IMR-90 (cell line): Measurements from ENCODE around the gene BCL7A. TPM values are rescaled to one million over a fixed set of nuclear protein-coding genes. Genes with fewer than 3 reads are reported as not detected.

Experiments
- ATAC-seq: fragments of 200-7000 bp; cut with Tn5 transposase; 2 replicates; pipeline ENCODE4 v1.9.1; 2020; ENCODE audit warnings: low read depth, mild to moderate bottlenecking, moderate library complexity
- BruUV-seq: library from RNA; stranded (reverse); fragments of 400-500 nt; replicated peaks from 2 replicates; lab custom pipeline; 2021; lab: Mats Ljungman, UMichigan
- CTCF ChIA-PET: fragments of 300-600 bp; formaldehyde crosslinking; extraction: SDS; loops from one replicate; lab custom pipeline; 2021; ENCODE audit warnings: antibody characterized with exemption; lab: Yijun Ruan, JAX
- POLR2A ChIA-PET: fragments of 300-600 bp; sonication (Branson Sonifier 250); formaldehyde crosslinking; loops from one replicate; lab custom pipeline; 2022; ENCODE audit warnings: antibody characterized with exemption; ENCODE audit not compliant: unreplicated experiment; lab: Charles Lee
- DNase-seq: peaks from one replicate; pipeline ENCODE4 v3.0.0; 2013
- H2AFZ ChIP-seq: replicated peaks from 2 replicates; pipeline ENCODE3; 2013; ENCODE audit warnings: low read length, mild to moderate bottlenecking; ENCODE audit not compliant: poor library complexity
- H2AK5ac ChIP-seq: 2 replicates; pipeline ENCODE4 v1.6.1; 2013; ENCODE audit warnings: low read depth, low read length, inconsistent platforms
- H2AK9ac ChIP-seq: replicated peaks from 2 replicates; pipeline ENCODE3; 2013; ENCODE audit warnings: mild to moderate bottlenecking, low read depth, low read length, moderate library complexity; ENCODE audit not compliant: poor library complexity
- H2BK120ac ChIP-seq: 2 replicates; pipeline ENCODE4 v1.6.1; 2013; ENCODE audit warnings: low read depth, low read length, inconsistent platforms
- H2BK15ac ChIP-seq: 3 replicates; pipeline ENCODE4 v1.6.1; 2013; ENCODE audit warnings: low read depth, low read length, inconsistent platforms
- H2BK20ac ChIP-seq: 2 replicates; pipeline ENCODE4 v1.6.1; 2013; ENCODE audit warnings: low read depth, mild to moderate bottlenecking, inconsistent platforms, low read length, moderate library complexity
- H2BK5ac ChIP-seq: 2 replicates; pipeline ENCODE4 v1.6.1; 2013; ENCODE audit warnings: mild to moderate bottlenecking, low read depth, low read length, inconsistent platforms; ENCODE audit not compliant: poor library complexity, severe bottlenecking
- H3K14ac ChIP-seq: replicated peaks from 2 replicates; pipeline ENCODE4 v1.6.1; 2013; ENCODE audit warnings: low read depth, low read length, inconsistent platforms
- H3K18ac ChIP-seq: 2 replicates; pipeline ENCODE4 v1.6.1; 2013; ENCODE audit warnings: low read depth, low read length, control low read depth
- H3K23ac ChIP-seq: 2 replicates; pipeline ENCODE4 v1.6.1; 2013; ENCODE audit warnings: low read depth, low read length, inconsistent platforms
- H3K27ac ChIP-seq: 2 replicates; pipeline ENCODE4 v1.5.1; 2013; ENCODE audit warnings: mild to moderate bottlenecking, control low read depth, low read length; ENCODE audit not compliant: insufficient read depth
- H3K27me3 ChIP-seq: 2 replicates; pipeline ENCODE4 v1.6.1; 2013; ENCODE audit warnings: low read length; ENCODE audit not compliant: control insufficient read depth, insufficient read depth
- H3K36me3 ChIP-seq: 2 replicates; pipeline ENCODE4 v1.6.1; 2013; ENCODE audit warnings: low read length, mixed read lengths; ENCODE audit not compliant: control insufficient read depth, insufficient read depth
- H3K4ac ChIP-seq: 2 replicates; pipeline ENCODE4 v1.6.1; 2013; ENCODE audit warnings: low read depth, low read length, inconsistent platforms
- H3K4me1 ChIP-seq: 2 replicates; pipeline ENCODE4 v1.6.1; 2013; ENCODE audit warnings: low read length, mixed read lengths; ENCODE audit not compliant: control insufficient read depth, insufficient read depth
- H3K4me2 ChIP-seq: 2 replicates; pipeline ENCODE4 v1.6.1; 2013; ENCODE audit warnings: low read depth, mild to moderate bottlenecking, control low read depth, low read length, moderate library complexity
- H3K4me3 ChIP-seq: 2 replicates; pipeline ENCODE4 v1.5.1; 2013; ENCODE audit warnings: low read depth, mild to moderate bottlenecking, control low read depth, low read length, moderate library complexity; ENCODE audit not compliant: insufficient read depth
- H3K56ac ChIP-seq: 2 replicates; pipeline ENCODE4 v1.6.1; 2013; ENCODE audit warnings: low read length, inconsistent platforms; ENCODE audit not compliant: insufficient read depth; ENCODE audit errors: extremely low read depth
- H3K79me1 ChIP-seq, 2 experiments: 2 replicates each; pipeline ENCODE4 v1.6.1; 2013; ENCODE audit warnings: low read length in 2 of 2, inconsistent platforms in 1 of 2, low read depth in 1 of 2
- H3K9ac ChIP-seq: 2 replicates; pipeline ENCODE4 v1.6.1; 2013; ENCODE audit warnings: low read depth, low read length, control low read depth
- H3K9me1 ChIP-seq: 2 replicates; pipeline ENCODE4 v1.6.1; 2013; ENCODE audit warnings: low read length, inconsistent platforms; ENCODE audit not compliant: insufficient read depth
- H3K9me3 ChIP-seq: 2 replicates; pipeline ENCODE4 v1.6.1; 2013; ENCODE audit warnings: low read length; ENCODE audit not compliant: control insufficient read depth, insufficient read depth
- H4K20me1 ChIP-seq: 2 replicates; pipeline ENCODE4 v1.6.1; 2013; ENCODE audit warnings: low read length, inconsistent platforms; ENCODE audit not compliant: insufficient read depth
- H4K5ac ChIP-seq: 2 replicates; pipeline ENCODE4 v1.6.1; 2013; ENCODE audit warnings: mild to moderate bottlenecking, low read depth, low read length, control low read depth
- H4K8ac ChIP-seq, 2 experiments: 2 replicates each; pipeline ENCODE4 v1.6.1; 2013; ENCODE audit warnings: low read depth in 2 of 2, low read length in 2 of 2, control low read depth in 1 of 2, inconsistent platforms in 1 of 2
- H4K91ac ChIP-seq: 2 replicates; pipeline ENCODE4 v1.6.1; 2013; ENCODE audit warnings: low read depth, low read length, inconsistent platforms; ENCODE audit not compliant: insufficient read depth
- BHLHE40 ChIP-seq: fragments of 150-350 bp; IDR thresholded peaks from 2 replicates; pipeline ENCODE4 v1.6.1; 2016; ENCODE audit warnings: mild to moderate bottlenecking, low read depth, low read length
- CHD1 ChIP-seq: IDR thresholded peaks from 2 replicates; pipeline ENCODE4 v1.6.1; 2012; ENCODE audit warnings: low read depth, low read length, improper control_type of control experiment
- ELK1 ChIP-seq: fragments of 150-350 bp; IDR thresholded peaks from 2 replicates; pipeline ENCODE4 v1.6.1; 2016; ENCODE audit warnings: low read depth, mild to moderate bottlenecking, low read length, moderate library complexity, borderline replicate concordance
- FOS ChIP-seq: fragments of 150-350 bp; IDR thresholded peaks from 2 replicates; pipeline ENCODE4 v1.6.1; 2016; ENCODE audit warnings: low read depth, low read length
- MAZ ChIP-seq: IDR thresholded peaks from 2 replicates; pipeline ENCODE4 v1.6.1; 2012; ENCODE audit warnings: low read depth, mild to moderate bottlenecking, low read length, improper control_type of control experiment, moderate library complexity, borderline replicate concordance
- MXI1 ChIP-seq: IDR thresholded peaks from 2 replicates; pipeline ENCODE4 v1.6.1; 2012; ENCODE audit warnings: low read depth, mild to moderate bottlenecking, low read length, moderate library complexity, borderline replicate concordance
- NFE2L2 ChIP-seq: fragments of 150-350 bp; IDR thresholded peaks from 2 replicates; pipeline ENCODE4 v1.6.1; 2016; ENCODE audit warnings: low read depth, mild to moderate bottlenecking, low read length
- POLR2A ChIP-seq: IDR thresholded peaks from 2 replicates; pipeline ENCODE4 v1.6.1; 2012; ENCODE audit warnings: mild to moderate bottlenecking, low read depth, low read length
- RAD21 ChIP-seq: IDR thresholded peaks from 2 replicates; pipeline ENCODE4 v1.6.1; 2012; ENCODE audit warnings: low read length, improper control_type of control experiment
- RCOR1 ChIP-seq: IDR thresholded peaks from 2 replicates; pipeline ENCODE4 v1.6.1; 2012; ENCODE audit warnings: mild to moderate bottlenecking, low read length, improper control_type of control experiment; ENCODE audit not compliant: insufficient replicate concordance
- RFX5 ChIP-seq: IDR thresholded peaks from 2 replicates; pipeline ENCODE4 v1.8.0; 2012; ENCODE audit warnings: low read depth, mild to moderate bottlenecking, low read length, moderate library complexity
- SMC3 ChIP-seq: fragments of 150-350 bp; IDR thresholded peaks from 2 replicates; pipeline ENCODE4 v1.6.1; 2016; ENCODE audit warnings: low read depth, mild to moderate bottlenecking, antibody characterized with exemption, low read length, moderate library complexity
- USF2 ChIP-seq: fragments of 150-350 bp; IDR thresholded peaks from 2 replicates; pipeline ENCODE4 v1.6.1; 2017; ENCODE audit warnings: mild to moderate bottlenecking, antibody characterized with exemption, low read length, low read depth
- WGBS, 2 experiments: methylation state at CpG; one replicate each; pipeline versions ENCODE4 v1.1.5 to v1.1.7; 2013; ENCODE audit warnings: missing lambda C conversion rate in 2 of 2; ENCODE audit not compliant: insufficient read length in 1 of 2; ENCODE audit errors: extremely low coverage in 2 of 2; 5-methylcytosine and 5-hydroxymethylcytosine counted together
- dilution Hi-C: fragments of 300-500 bp; cut with HindIII; formaldehyde crosslinking; loops from one replicate; pipeline ENCODE4 v1.14.3; 2018; ENCODE audit warnings: low sequenced_read_pairs; ENCODE audit not compliant: unreplicated experiment
- in situ Hi-C: fragments of 300-500 bp; cut with MboI; formaldehyde crosslinking; loops from 3 replicates; pipeline ENCODE4 v1.14.3; 2019; ENCODE audit warnings: low sequenced_read_pairs, inconsistent platforms, mixed read lengths
- intact Hi-C: fragments of 100-400 bp; cut with micrococcal nuclease; formaldehyde crosslinking; loops from 2 replicates; pipeline ENCODE4 v1.10.0; 2022
- polyA plus RNA-seq, 3 experiments: library from polyadenylated mRNA; depleted of rRNA; stranded (reverse); fragments of >200 nt; gene quantifications; 2 replicates each; pipeline ENCODE4 v1.2.3, GENCODE V29; 2012; ENCODE audit warnings: low replicate concordance in 1 of 3
- total RNA-seq: library from RNA; depleted of rRNA; stranded (reverse); fragments of >200 nt; gene quantifications from 2 replicates; pipeline ENCODE4 v1.2.3, GENCODE V29; 2012

The BCL7A gene
- total and polyA plus RNA-seq, 2 of the 4 experiments (the other 2 are of a cell fraction): 5.6 to 7.9 TPM

DNA sequence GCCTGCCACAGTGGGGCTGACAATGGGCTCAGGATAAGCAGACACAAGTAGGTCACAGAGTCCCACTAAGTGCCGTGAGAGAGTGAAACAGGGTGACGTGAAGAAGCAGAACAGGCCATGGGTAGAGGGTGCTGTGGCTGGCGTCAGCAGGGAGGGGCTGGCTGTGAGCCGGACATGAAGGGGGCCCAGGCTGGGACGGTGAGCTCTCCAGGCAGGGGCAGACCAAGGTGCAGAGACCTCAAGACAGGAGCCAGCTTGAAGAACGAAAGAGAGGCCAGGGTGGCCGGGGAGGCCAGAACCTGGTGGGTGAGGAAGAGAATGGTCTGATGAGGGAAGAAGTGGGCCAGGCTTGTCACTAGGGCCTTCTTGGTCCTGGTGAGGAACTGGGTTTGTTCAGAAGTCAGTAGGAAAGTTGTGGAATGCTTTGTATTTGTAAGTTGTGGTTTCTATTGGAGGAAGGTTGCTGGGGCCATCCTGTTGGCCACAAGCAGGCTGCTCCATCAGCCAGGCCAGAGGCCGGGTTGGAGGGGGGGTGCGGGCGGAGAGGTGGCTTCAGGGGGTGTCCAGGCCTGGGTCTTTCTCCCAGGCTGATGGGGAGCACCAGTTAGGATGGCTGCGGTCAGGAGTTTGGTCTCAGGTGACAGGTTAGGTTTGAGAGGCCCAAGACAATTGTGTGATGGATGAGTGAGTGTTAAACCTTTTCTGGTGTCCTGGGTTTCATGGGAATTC, 35.5 kb downstream of the BCL7A start:
- intact Hi-C loops: no loop called here
- H2AK9ac ChIP-seq: no peak overlapping the region
- H2AK5ac ChIP-seq: 0 out of 2 replicates have a peak overlapping the region, but pooled peaks have one; percentile 24
- dilution Hi-C loops: no loop called here
- no peak overlapping the region for H3K4me2 ChIP-seq
- ATAC-seq (peak; percentile 33; the same call in 1 of the 2 replicates), DNase-seq (no peak)
- H4K20me1 ChIP-seq: no peaks in the 10 kb centered on the region
- H2BK20ac ChIP-seq: no peak overlapping the region
- ChIA-PET POLR2A (no interaction called here), CTCF (no interaction called here)
- no peak overlapping the region for H3K4ac ChIP-seq
- BruUV-seq: no TSS peak
- no peak overlapping the region for H2BK5ac ChIP-seq
- TF ChIP-seq ELK1: no peak
- no peak for TF ChIP-seq POLR2A
- TF ChIP-seq BHLHE40: no peak
- no peak for TF ChIP-seq FOS
- TF ChIP-seq SMC3: no peak
- no peak for TF ChIP-seq RCOR1
- no peak for TF ChIP-seq USF2
- no peak for TF ChIP-seq RAD21
- no peak for TF ChIP-seq CHD1
- TF ChIP-seq MAZ: no peak
- TF ChIP-seq NFE2L2: no peak
- TF ChIP-seq RFX5: no peak
- no peak for TF ChIP-seq MXI1
- no peak overlapping the region for H3K56ac ChIP-seq
- H3K9me1 ChIP-seq: no peaks in the 10 kb centered on the region
- H3K23ac ChIP-seq: no peak overlapping the region
- peaks cover 6% of the 10 kb centered on the region; the same call in 1 of the 2 replicates for H3K4me1 ChIP-seq
- H2BK120ac ChIP-seq: no peak overlapping the region
- H4K91ac ChIP-seq: no peak overlapping the region; the same call in 1 of the 2 replicates
- H2AFZ ChIP-seq: no peak overlapping the region
- in situ Hi-C loops: loop anchor here (5.0 kb wide), 2 partner anchors 60 to 135 kb away; no protein-coding TSS in a partner anchor
- no peak overlapping the region for H3K27ac ChIP-seq
- H3K14ac ChIP-seq: no peak overlapping the region
- H4K8ac ChIP-seq: no peak overlapping the region
- 96% methylated on average over 5 of the region's 11 CpGs; no CpG with 5 or more reads in 1 of the 2 experiments for WGBS, 2 experiments
- no peaks in the 10 kb centered on the region for H3K27me3 ChIP-seq
- no peak overlapping the region for H4K5ac ChIP-seq
- no peak overlapping the region for H3K4me3 ChIP-seq
- H3K79me1 ChIP-seq: 0 out of 4 replicates have a peak, but pooled peaks cover 0 to 3% of the 10 kb centered on the region in 2 experiments
- H3K36me3 ChIP-seq: peaks cover 9% of the 10 kb centered on the region; the same call in 1 of the 2 replicates
- no peak overlapping the region; the same call in 2 of the 3 replicates for H2BK15ac ChIP-seq
- H3K18ac ChIP-seq: no peak overlapping the region
- H3K9me3 ChIP-seq: no peaks in the 10 kb centered on the region
- no peak overlapping the region for H3K9ac ChIP-seq
